HepG2 (cell line): Measurements from ENCODE around the gene DSCAM. TPM values are rescaled to one million over a fixed set of nuclear protein-coding genes. Genes with fewer than 3 reads are reported as not detected.

Source experiments
- ATAC-seq: fragments of 200-7000 bp; cut with Tn5 transposase; 3 replicates; pipeline ENCODE4 v1.9.1; 2020; ENCODE audit warnings: mild to moderate bottlenecking, moderate library complexity
- BruUV-seq: library from RNA; stranded (reverse); fragments of 400-500 nt; replicated peaks from 2 replicates; lab custom pipeline; 2021; lab: Mats Ljungman, UMichigan
- CTCF ChIA-PET: fragments of 300-600 bp; formaldehyde crosslinking; extraction: SDS; loops from one replicate; lab custom pipeline; 2021; ENCODE audit warnings: low total read pairs, inconsistent platforms, low intra/inter-chr PET ratio; lab: Yijun Ruan, JAX
- POLR2A ChIA-PET: fragments of 350-600 bp; sonication (Branson Sonifier 250); formaldehyde crosslinking; loops from one replicate; lab custom pipeline; 2020; ENCODE audit warnings: antibody characterized with exemption, inconsistent platforms; lab: Yijun Ruan, JAX
- DNase-seq: peaks from one replicate; pipeline ENCODE4 v3.0.0-alpha.2; 2015; ENCODE audit warnings: low spot score
- FAIRE-seq: peaks from 3 replicates; lab custom pipeline; 2011; peaks lifted over from hg19 to GRCh38; lab: Jason Lieb, UNC
- H2AFZ ChIP-seq: one replicate; pipeline ENCODE4 v1.6.1; 2011; ENCODE audit warnings: low read length, inconsistent platforms
- H3K27ac ChIP-seq: fragments of 300-600 bp; 3 replicates; pipeline ENCODE4 v1.8.0; 2011; ENCODE audit warnings: mixed run types, mild to moderate bottlenecking, mixed read lengths, low read length, inconsistent platforms; ENCODE audit not compliant: insufficient read depth; ENCODE audit errors: extremely low read length
- H3K27me3 ChIP-seq, 2 experiments: fragments of 200-600 bp in 1 of 2; 2 replicates in 1 of 2; 3 replicates in 1 of 2; pipeline versions ENCODE4 v1.6.0 to v1.8.0; 2011; ENCODE audit warnings: low read length in 2 of 2, mild to moderate bottlenecking in 2 of 2, moderate library complexity in 2 of 2, inconsistent platforms in 1 of 2; ENCODE audit not compliant: insufficient read depth in 2 of 2, control insufficient read depth in 1 of 2
- H3K36me3 ChIP-seq, 2 experiments: fragments of 200-600 bp in 1 of 2; replicated peaks in 1 of 2; 2 replicates in 1 of 2; 3 replicates in 1 of 2; pipeline versions ENCODE4 v1.5.1 to v1.8.0; 2011; ENCODE audit warnings: low read length in 2 of 2, inconsistent platforms in 1 of 2; ENCODE audit not compliant: insufficient read depth in 2 of 2, control insufficient read depth in 1 of 2
- H3K4me1 ChIP-seq: 2 replicates; pipeline ENCODE4 v1.5.1; 2012; ENCODE audit warnings: low read length, inconsistent platforms; ENCODE audit not compliant: insufficient read depth
- H3K4me2 ChIP-seq: 2 replicates; pipeline ENCODE4 v1.6.0; 2011; ENCODE audit warnings: low read depth, low read length, inconsistent platforms
- H3K4me3 ChIP-seq, 3 experiments: fragments of 200-600 bp in 1 of 3; sonication (generic), shearing (Covaris generic) in 1 of 3; replicated peaks in 1 of 3; 2 replicates each; pipeline ENCODE4 v1.5.1; 2011 to 2016; ENCODE audit warnings: low read length in 3 of 3, inconsistent platforms in 2 of 3, low read depth in 2 of 3, mild to moderate bottlenecking in 2 of 3, control low read depth in 1 of 3, mixed read lengths in 1 of 3; ENCODE audit not compliant: insufficient read depth in 1 of 3
- H3K79me2 ChIP-seq: one replicate; pipeline ENCODE4 v1.6.1; 2011; ENCODE audit warnings: low read length, inconsistent platforms; ENCODE audit not compliant: insufficient read depth
- H3K9ac ChIP-seq: 2 replicates; pipeline ENCODE4 v1.6.0; 2011; ENCODE audit warnings: mild to moderate bottlenecking, low read depth, low read length, inconsistent platforms; ENCODE audit not compliant: insufficient read depth
- H3K9me3 ChIP-seq: 2 replicates; pipeline ENCODE4 v1.5.1; 2012; ENCODE audit warnings: mild to moderate bottlenecking, low read length
- H4K20me1 ChIP-seq: 2 replicates; pipeline ENCODE4 v1.6.0; 2011; ENCODE audit warnings: inconsistent platforms, mild to moderate bottlenecking, low read length, moderate library complexity; ENCODE audit not compliant: insufficient read depth
- CBX2 ChIP-seq, 2 experiments: fragments of 200-600 bp in 1 of 2; sonication (generic); formaldehyde crosslinking in 1 of 2; IDR thresholded peaks; 2 replicates each; pipeline versions ENCODE4 v1.7.0 to v1.8.1; 2018 to 2022; ENCODE audit warnings: low read depth in 2 of 2, low read length in 1 of 2, mild to moderate bottlenecking in 1 of 2, missing genetic modification reagents in 1 of 2
- E2F1 ChIP-seq: sonication (generic); formaldehyde crosslinking; IDR thresholded peaks from 2 replicates; pipeline ENCODE4 v1.5.0; 2020; ENCODE audit warnings: missing genetic modification reagents
- MTERF4 ChIP-seq: sonication (generic); formaldehyde crosslinking; IDR thresholded peaks from 2 replicates; pipeline ENCODE4 v1.8.0; 2023; ENCODE audit warnings: mild to moderate bottlenecking, missing genetic modification reagents
- NFAT5 ChIP-seq: sonication (generic); formaldehyde crosslinking; IDR thresholded peaks from 2 replicates; pipeline ENCODE4 v1.4.0; 2020; ENCODE audit warnings: missing genetic modification reagents
- TCF7 ChIP-seq: sonication (generic); IDR thresholded peaks from 2 replicates; pipeline ENCODE4 v1.6.1; 2016; ENCODE audit warnings: antibody characterized with exemption, low read depth
- THAP11 ChIP-seq: IDR thresholded peaks from 2 replicates; pipeline ENCODE4 v1.6.1; 2016; ENCODE audit warnings: missing biosample characterization, missing genetic modification reagents
- ZNF205 ChIP-seq: IDR thresholded peaks from 2 replicates; pipeline ENCODE4 v1.6.1; 2018; ENCODE audit warnings: missing biosample characterization, missing genetic modification reagents
- ZNF30 ChIP-seq: sonication (generic); formaldehyde crosslinking; IDR thresholded peaks from 2 replicates; pipeline ENCODE4 v1.5.0; 2020; ENCODE audit warnings: mild to moderate bottlenecking, missing genetic modification reagents
- ZNF343 ChIP-seq: sonication (generic); formaldehyde crosslinking; IDR thresholded peaks from 2 replicates; pipeline ENCODE4 v1.4.0; 2020; ENCODE audit warnings: mild to moderate bottlenecking, missing genetic modification reagents
- ZNF513 ChIP-seq: sonication (generic); formaldehyde crosslinking; conservative IDR thresholded peaks from 2 replicates; pipeline ENCODE4 v1.5.0; 2020; ENCODE audit warnings: missing genetic modification reagents
- ZNF547 ChIP-seq: sonication (generic); formaldehyde crosslinking; IDR thresholded peaks from 2 replicates; pipeline ENCODE4 v1.5.1; 2020; ENCODE audit warnings: mild to moderate bottlenecking, missing genetic modification reagents
- ZNF616 ChIP-seq: sonication (generic); formaldehyde crosslinking; IDR thresholded peaks from 2 replicates; pipeline ENCODE4 v1.5.0; 2020; ENCODE audit warnings: low read depth, mild to moderate bottlenecking, missing genetic modification reagents
- WGBS: methylation state at CpG from one replicate; pipeline ENCODE4 v1.1.6; 2017; ENCODE audit warnings: low lambda C conversion rate; 5-methylcytosine and 5-hydroxymethylcytosine counted together
- in situ Hi-C: cut with HindIII; loops from 2 replicates; pipeline ENCODE4 v1.10.0; 2017; ENCODE audit warnings: low pct_unique_long_range_greater_than_20kb; ENCODE audit not compliant: extremely low pct_ligation_motif_present
- intact Hi-C: fragments of 100-400 bp; cut with micrococcal nuclease; formaldehyde crosslinking; loops from one replicate; pipeline ENCODE4 v1.10.0; 2022; ENCODE audit not compliant: unreplicated experiment
- polyA plus RNA-seq, 8 experiments: library from polyadenylated mRNA; depleted of rRNA in 3 of 8; stranded (reverse) in 7 of 8; unstranded in 1 of 8; fragments of >200 nt; fragmentation: Illumina TruSeq in 4 of 8; extraction: Trizol in 4 of 8; gene quantifications; 2 replicates each; pipeline versions ENCODE4 v1.2.1 to v1.2.3, GENCODE V29; 2011 to 2016; ENCODE audit warnings: low read depth in 4 of 8, missing spikeins in 1 of 8, mixed read lengths in 1 of 8; ENCODE audit not compliant: insufficient read depth in 1 of 8
- total RNA-seq, 5 experiments: library from RNA; depleted of rRNA; stranded (reverse); fragments of >200 nt; fragmentation: Illumina TruSeq; extraction: Trizol; gene quantifications; 2 replicates each; pipeline ENCODE4 v1.2.3, GENCODE V29; 2016; ENCODE audit warnings: low read depth in 1 of 5

Gene DSCAM
- total and polyA plus RNA-seq, 2 of the 13 experiments (the other 11 are each of a cell fraction or from before 2014, with no cell fraction given): not detected

- intact Hi-C loops (no loop called here), in situ Hi-C loops (no loop called here)
- BruUV-seq: no TSS peak
- no peaks in the 10 kb centered on the region for H3K36me3 ChIP-seq
- no peak for ATAC-seq
- no peak overlapping the region for H3K4me2 ChIP-seq
- H4K20me1 ChIP-seq: no peaks in the 10 kb centered on the region
- no peaks in the 10 kb centered on the region for H3K4me1 ChIP-seq
- H3K79me2 ChIP-seq: no peaks in the 10 kb centered on the region
- H3K27ac ChIP-seq: no peak overlapping the region
- no peak overlapping the region for H2AFZ ChIP-seq
- no peak for TF ChIP-seq THAP11
- no peak for TF ChIP-seq MTERF4
- no peak for TF ChIP-seq ZNF616
- no peak for TF ChIP-seq ZNF513 (CRISPR knock-in tag)
- no peak for TF ChIP-seq ZNF343 (CRISPR knock-in tag)
- no peak for TF ChIP-seq ZNF547
- no peak for TF ChIP-seq ZNF205 (CRISPR knock-in tag)
- no peak for TF ChIP-seq TCF7
- no peak for TF ChIP-seq E2F1 (CRISPR knock-in tag)
- TF ChIP-seq CBX2 (IDR thresholded peaks at IDR 0.05; ENCODE audit: low read depth, low read length): no peak
- TF ChIP-seq CBX2 (CRISPR knock-in tag; IDR thresholded peaks at IDR 0.05; ENCODE audit: low read depth): no peak
- TF ChIP-seq ZNF30: no peak
- no peak for TF ChIP-seq NFAT5
- H3K4me3 ChIP-seq: no peak overlapping the region
- FAIRE-seq: no peak
- CTCF ChIA-PET: no interaction called here
- peaks cover 96% of the 10 kb centered on the region for H3K9me3 ChIP-seq
- no peak for DNase-seq
- no peaks in the 10 kb centered on the region for H3K27me3 ChIP-seq
- POLR2A ChIA-PET: no interaction called here
- no peak overlapping the region for H3K9ac ChIP-seq
- 28% methylated on average over 2 of the region's 2 CpGs for WGBS
These were observed 174.4 kb downstream of the DSCAM start for GRCh38 chr21:40672602-40673001.
